HepG2 (cell line): ENCODE measurements around the gene IPO8. TPM values are rescaled to one million over a fixed set of nuclear protein-coding genes. Genes with fewer than 3 reads are reported as not detected.
A peak's percentile ranks its signal among the peaks of the same experiment; 100 is the strongest.

Experiments
- ATAC-seq: fragments of 200-7000 bp; cut with Tn5 transposase; 3 replicates; pipeline ENCODE4 v1.9.1; 2020; ENCODE audit warnings: mild to moderate bottlenecking, moderate library complexity
- BruUV-seq: library from RNA; stranded (reverse); fragments of 400-500 nt; replicated peaks from 2 replicates; lab custom pipeline; 2021; lab: Mats Ljungman, UMichigan
- CTCF ChIA-PET: fragments of 300-600 bp; formaldehyde crosslinking; extraction: SDS; loops from one replicate; lab custom pipeline; 2021; ENCODE audit warnings: low total read pairs, inconsistent platforms, low intra/inter-chr PET ratio; lab: Yijun Ruan, JAX
- POLR2A ChIA-PET: fragments of 350-600 bp; sonication (Branson Sonifier 250); formaldehyde crosslinking; loops from one replicate; lab custom pipeline; 2020; ENCODE audit warnings: antibody characterized with exemption, inconsistent platforms; lab: Yijun Ruan, JAX
- DNase-seq: peaks from one replicate; pipeline ENCODE4 v3.0.0-alpha.2; 2015; ENCODE audit warnings: low spot score
- FAIRE-seq: peaks from 3 replicates; lab custom pipeline; 2011; peaks lifted over from hg19 to GRCh38; lab: Jason Lieb, UNC
- H2AFZ ChIP-seq: one replicate; pipeline ENCODE4 v1.6.1; 2011; ENCODE audit warnings: low read length, inconsistent platforms
- H3K27ac ChIP-seq: fragments of 300-600 bp; 3 replicates; pipeline ENCODE4 v1.8.0; 2011; ENCODE audit warnings: mixed run types, mild to moderate bottlenecking, mixed read lengths, low read length, inconsistent platforms; ENCODE audit not compliant: insufficient read depth; ENCODE audit errors: extremely low read length
- H3K27me3 ChIP-seq, 2 experiments: fragments of 200-600 bp in 1 of 2; 2 replicates in 1 of 2; 3 replicates in 1 of 2; pipeline versions ENCODE4 v1.6.0 to v1.8.0; 2011; ENCODE audit warnings: low read length in 2 of 2, mild to moderate bottlenecking in 2 of 2, moderate library complexity in 2 of 2, inconsistent platforms in 1 of 2; ENCODE audit not compliant: insufficient read depth in 2 of 2, control insufficient read depth in 1 of 2
- H3K36me3 ChIP-seq, 2 experiments: fragments of 200-600 bp in 1 of 2; replicated peaks in 1 of 2; 2 replicates in 1 of 2; 3 replicates in 1 of 2; pipeline versions ENCODE4 v1.5.1 to v1.8.0; 2011; ENCODE audit warnings: low read length in 2 of 2, inconsistent platforms in 1 of 2; ENCODE audit not compliant: insufficient read depth in 2 of 2, control insufficient read depth in 1 of 2
- H3K4me1 ChIP-seq: 2 replicates; pipeline ENCODE4 v1.5.1; 2012; ENCODE audit warnings: low read length, inconsistent platforms; ENCODE audit not compliant: insufficient read depth
- H3K4me2 ChIP-seq: 2 replicates; pipeline ENCODE4 v1.6.0; 2011; ENCODE audit warnings: low read depth, low read length, inconsistent platforms
- H3K4me3 ChIP-seq, 3 experiments: fragments of 200-600 bp in 1 of 3; sonication (generic), shearing (Covaris generic) in 1 of 3; replicated peaks in 1 of 3; 2 replicates each; pipeline ENCODE4 v1.5.1; 2011 to 2016; ENCODE audit warnings: low read length in 3 of 3, inconsistent platforms in 2 of 3, low read depth in 2 of 3, mild to moderate bottlenecking in 2 of 3, control low read depth in 1 of 3, mixed read lengths in 1 of 3; ENCODE audit not compliant: insufficient read depth in 1 of 3
- H3K79me2 ChIP-seq: one replicate; pipeline ENCODE4 v1.6.1; 2011; ENCODE audit warnings: low read length, inconsistent platforms; ENCODE audit not compliant: insufficient read depth
- H3K9ac ChIP-seq: 2 replicates; pipeline ENCODE4 v1.6.0; 2011; ENCODE audit warnings: mild to moderate bottlenecking, low read depth, low read length, inconsistent platforms; ENCODE audit not compliant: insufficient read depth
- H3K9me3 ChIP-seq: 2 replicates; pipeline ENCODE4 v1.5.1; 2012; ENCODE audit warnings: mild to moderate bottlenecking, low read length
- H4K20me1 ChIP-seq: 2 replicates; pipeline ENCODE4 v1.6.0; 2011; ENCODE audit warnings: inconsistent platforms, mild to moderate bottlenecking, low read length, moderate library complexity; ENCODE audit not compliant: insufficient read depth
- BRD4 ChIP-seq: sonication (generic); formaldehyde crosslinking; IDR thresholded peaks from 2 replicates; pipeline ENCODE4 v1.4.0; 2020; ENCODE audit warnings: missing genetic modification reagents
- CCDC6 ChIP-seq: sonication (generic); formaldehyde crosslinking; IDR thresholded peaks from 2 replicates; pipeline ENCODE4 v1.8.1; 2022; ENCODE audit warnings: mild to moderate bottlenecking, missing genetic modification reagents, moderate library complexity
- CREB3 ChIP-seq: sonication (generic); formaldehyde crosslinking; IDR thresholded peaks from 2 replicates; pipeline ENCODE4 v1.5.0; 2020; ENCODE audit warnings: missing genetic modification reagents
- DDIT3 ChIP-seq: sonication (generic); formaldehyde crosslinking; IDR thresholded peaks from 2 replicates; pipeline ENCODE4 v1.4.0; 2020; ENCODE audit warnings: mild to moderate bottlenecking, missing genetic modification reagents
- FIP1L1 ChIP-seq: fragments of 200-400 bp; formaldehyde crosslinking; IDR thresholded peaks from 2 replicates; pipeline ENCODE4 v1.6.1; 2018; ENCODE audit warnings: low read depth, mild to moderate bottlenecking, low read length, moderate library complexity, borderline replicate concordance; ENCODE audit not compliant: insufficient read depth
- GTF3A ChIP-seq: sonication (generic); formaldehyde crosslinking; conservative IDR thresholded peaks from 2 replicates; pipeline ENCODE4 v1.4.0; 2020; ENCODE audit warnings: mild to moderate bottlenecking, missing genetic modification reagents
- HINFP ChIP-seq: sonication (generic); formaldehyde crosslinking; IDR thresholded peaks from 2 replicates; pipeline ENCODE4 v1.4.0; 2020; ENCODE audit warnings: low read depth, mild to moderate bottlenecking, missing genetic modification reagents
- HNRNPUL1 ChIP-seq: fragments of 200-400 bp; formaldehyde crosslinking; IDR thresholded peaks from 2 replicates; pipeline ENCODE4 v1.6.1; 2017; ENCODE audit warnings: low read depth, mild to moderate bottlenecking, low read length, moderate library complexity
- JUND ChIP-seq: sonication (generic); formaldehyde crosslinking; IDR thresholded peaks from 2 replicates; pipeline ENCODE4 v1.8.0; 2022; ENCODE audit warnings: mild to moderate bottlenecking, missing genetic modification reagents
- KMT2B ChIP-seq: IDR thresholded peaks from 2 replicates; pipeline ENCODE4 v1.6.1; 2016; ENCODE audit warnings: missing genetic modification reagents, missing compliant biosample characterization
- MLLT10 ChIP-seq: sonication (generic); formaldehyde crosslinking; IDR thresholded peaks from 2 replicates; pipeline ENCODE4 v1.4.0; 2020; ENCODE audit warnings: missing genetic modification reagents
- MYNN ChIP-seq: sonication (generic); formaldehyde crosslinking; IDR thresholded peaks from 2 replicates; pipeline ENCODE4 v1.4.0; 2020; ENCODE audit warnings: mild to moderate bottlenecking, low read depth, missing genetic modification reagents
- PLSCR1 ChIP-seq: sonication (generic); formaldehyde crosslinking; IDR thresholded peaks from 2 replicates; pipeline ENCODE4 v1.5.0; 2020; ENCODE audit warnings: missing genetic modification reagents, mild to moderate bottlenecking, borderline replicate concordance
- POLR2AphosphoS2 ChIP-seq: IDR thresholded peaks from 2 replicates; pipeline ENCODE4 v1.6.1; 2011; ENCODE audit warnings: low read depth, low read length, improper control_type of control experiment
- SSRP1 ChIP-seq: IDR thresholded peaks from 2 replicates; pipeline ENCODE4 v1.6.1; 2016; ENCODE audit warnings: control low read depth
- ZNF224 ChIP-seq: sonication (generic); formaldehyde crosslinking; IDR thresholded peaks from 2 replicates; pipeline ENCODE4 v1.5.0; 2020; ENCODE audit warnings: mild to moderate bottlenecking, missing genetic modification reagents
- ZNF251 ChIP-seq: sonication (generic); formaldehyde crosslinking; IDR thresholded peaks from 2 replicates; pipeline ENCODE4 v1.9.0; 2021; ENCODE audit warnings: mild to moderate bottlenecking, missing genetic modification reagents
- ZNF326 ChIP-seq: sonication (generic); formaldehyde crosslinking; IDR thresholded peaks from 2 replicates; pipeline ENCODE4 v1.4.0; 2020; ENCODE audit warnings: missing genetic modification reagents, borderline replicate concordance
- ZNF350 ChIP-seq: sonication (generic); formaldehyde crosslinking; IDR thresholded peaks from 2 replicates; pipeline ENCODE4 v1.4.0; 2020; ENCODE audit warnings: mild to moderate bottlenecking, low read depth, missing genetic modification reagents, borderline replicate concordance
- ZNF362 ChIP-seq: sonication (generic); formaldehyde crosslinking; IDR thresholded peaks from 2 replicates; pipeline ENCODE4 v1.4.0; 2020; ENCODE audit warnings: missing genetic modification reagents, mild to moderate bottlenecking, borderline replicate concordance
- ZNF430 ChIP-seq: sonication (generic); formaldehyde crosslinking; IDR thresholded peaks from 2 replicates; pipeline ENCODE4 v1.9.0; 2021; ENCODE audit warnings: mild to moderate bottlenecking, missing genetic modification reagents
- ZNF569 ChIP-seq: sonication (generic); formaldehyde crosslinking; IDR thresholded peaks from 2 replicates; pipeline ENCODE4 v1.5.0; 2020; ENCODE audit warnings: mild to moderate bottlenecking, missing genetic modification reagents, moderate library complexity, borderline replicate concordance
- ZNF891 ChIP-seq: sonication (generic); formaldehyde crosslinking; IDR thresholded peaks from 2 replicates; pipeline ENCODE4 v1.5.0; 2020; ENCODE audit warnings: mild to moderate bottlenecking, missing genetic modification reagents
- WGBS: methylation state at CpG from one replicate; pipeline ENCODE4 v1.1.6; 2017; ENCODE audit warnings: low lambda C conversion rate; 5-methylcytosine and 5-hydroxymethylcytosine counted together
- in situ Hi-C: cut with HindIII; loops from 2 replicates; pipeline ENCODE4 v1.10.0; 2017; ENCODE audit warnings: low pct_unique_long_range_greater_than_20kb; ENCODE audit not compliant: extremely low pct_ligation_motif_present
- intact Hi-C: fragments of 100-400 bp; cut with micrococcal nuclease; formaldehyde crosslinking; loops from one replicate; pipeline ENCODE4 v1.10.0; 2022; ENCODE audit not compliant: unreplicated experiment
- polyA plus RNA-seq, 8 experiments: library from polyadenylated mRNA; depleted of rRNA in 3 of 8; stranded (reverse) in 7 of 8; unstranded in 1 of 8; fragments of >200 nt; fragmentation: Illumina TruSeq in 4 of 8; extraction: Trizol in 4 of 8; gene quantifications; 2 replicates each; pipeline versions ENCODE4 v1.2.1 to v1.2.3, GENCODE V29; 2011 to 2016; ENCODE audit warnings: low read depth in 4 of 8, missing spikeins in 1 of 8, mixed read lengths in 1 of 8; ENCODE audit not compliant: insufficient read depth in 1 of 8
- total RNA-seq, 5 experiments: library from RNA; depleted of rRNA; stranded (reverse); fragments of >200 nt; fragmentation: Illumina TruSeq; extraction: Trizol; gene quantifications; 2 replicates each; pipeline ENCODE4 v1.2.3, GENCODE V29; 2016; ENCODE audit warnings: low read depth in 1 of 5

Gene IPO8
- total and polyA plus RNA-seq, 2 of the 13 experiments (the other 11 are each of a cell fraction or from before 2014, with no cell fraction given) = 6.3 to 21.8 TPM

GRCh38 chr12:30599608-30600007, 96.1 kb downstream of the IPO8 start:
- BruUV-seq = no TSS peak
- TF ChIP-seq ZNF326 (CRISPR knock-in tag) = no peak
- TF ChIP-seq SSRP1 (CRISPR knock-in tag) = 0 out of 2 replicates have a peak, but pooled peaks have one; percentile 65
- TF ChIP-seq BRD4 (CRISPR knock-in tag) = no peak
- no peak for TF ChIP-seq HINFP (CRISPR knock-in tag)
- TF ChIP-seq ZNF251 (CRISPR knock-in tag) = no peak
- no peak for TF ChIP-seq ZNF569 (CRISPR knock-in tag)
- TF ChIP-seq ZNF430 (CRISPR knock-in tag) = no peak
- no peak for TF ChIP-seq ZNF350 (CRISPR knock-in tag)
- TF ChIP-seq MYNN (CRISPR knock-in tag) = no peak
- no peak for TF ChIP-seq CREB3 (CRISPR knock-in tag)
- TF ChIP-seq HNRNPUL1 = no peak
- no peak for TF ChIP-seq FIP1L1
- 0 out of 2 replicates have a peak, but pooled peaks have one; percentile 27 for TF ChIP-seq KMT2B (CRISPR knock-in tag)
- TF ChIP-seq PLSCR1 (CRISPR knock-in tag) = no peak
- no peak for TF ChIP-seq ZNF224
- TF ChIP-seq MLLT10 (CRISPR knock-in tag) = no peak
- TF ChIP-seq JUND (CRISPR knock-in tag) = peak; percentile 71; the same call in 1 of the 2 replicates
- TF ChIP-seq GTF3A = no peak
- TF ChIP-seq ZNF362 (CRISPR knock-in tag) = no peak
- no peak for TF ChIP-seq CCDC6 (CRISPR knock-in tag)
- no peak for TF ChIP-seq DDIT3 (CRISPR knock-in tag)
- no peak for TF ChIP-seq POLR2AphosphoS2
- no peak for TF ChIP-seq ZNF891 (CRISPR knock-in tag)

More at GRCh38 chr12:30599608-30600007, 96.1 kb downstream of the IPO8 start:
- Histone ChIP-seq H3K9ac (no peak overlapping the region), H3K27me3 (no peaks in the 10 kb centered on the region), H2AFZ (no peak overlapping the region), H4K20me1 (no peaks in the 10 kb centered on the region), H3K27ac (peak overlapping the region; percentile 37), H3K4me1 (peaks cover 37% of the 10 kb centered on the region), H3K4me2 (no peak overlapping the region), H3K9me3 (peaks cover 33% of the 10 kb centered on the region), H3K79me2 (no peaks in the 10 kb centered on the region), H3K4me3 (no peak overlapping the region), H3K36me3 (no peaks in the 10 kb centered on the region)
- intact Hi-C loops (no loop called here), in situ Hi-C loops (no loop called here)
- POLR2A ChIA-PET = no interaction called here
- DNase-seq = peak; percentile 97
- ATAC-seq = peak; percentile 98
- WGBS = 2% methylated on average over 2 of the region's 2 CpGs
- FAIRE-seq = peak; percentile 86
- CTCF ChIA-PET = no interaction called here
